NCI-H1436 (cell line): ENCODE data around the gene SSTR3.
"Not testable (repeated sequence)": the region's sequence is repeated elsewhere in the genome, so short reads cannot be mapped to it uniquely, and the experiment has no call there.

Experiments
- DNase-seq: peaks from one replicate; lab custom pipeline; 2025; lab: John Stamatoyannopoulos, UW

The SSTR3 gene

DNA sequence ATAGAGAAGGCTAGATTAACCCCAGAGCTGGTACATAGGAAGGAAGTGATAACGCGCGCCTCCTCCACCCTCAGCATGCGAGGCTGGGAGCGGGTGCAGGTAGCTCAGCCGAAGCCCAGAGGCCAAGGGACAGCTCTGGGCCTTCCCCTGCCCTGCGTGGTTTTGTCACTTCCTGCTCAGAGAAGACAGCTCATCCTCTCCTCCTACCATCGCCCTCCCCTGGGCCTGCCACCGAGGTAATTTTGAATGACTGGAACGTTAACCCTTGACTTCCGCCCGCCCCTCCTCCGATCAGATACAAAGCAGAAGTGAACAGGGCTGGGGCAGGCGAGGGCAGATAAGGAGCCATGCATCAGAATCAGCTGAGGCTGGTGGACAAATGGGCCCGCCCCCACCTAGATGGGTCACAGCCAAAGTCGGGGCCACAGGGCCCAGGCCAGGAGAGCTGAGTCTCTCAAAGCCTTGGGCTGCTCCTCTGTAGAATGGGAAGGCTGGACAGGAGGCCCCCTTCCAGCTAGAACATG is 30.2 kb upstream of the SSTR3 start:
- DNase-seq = no peak

DNA sequence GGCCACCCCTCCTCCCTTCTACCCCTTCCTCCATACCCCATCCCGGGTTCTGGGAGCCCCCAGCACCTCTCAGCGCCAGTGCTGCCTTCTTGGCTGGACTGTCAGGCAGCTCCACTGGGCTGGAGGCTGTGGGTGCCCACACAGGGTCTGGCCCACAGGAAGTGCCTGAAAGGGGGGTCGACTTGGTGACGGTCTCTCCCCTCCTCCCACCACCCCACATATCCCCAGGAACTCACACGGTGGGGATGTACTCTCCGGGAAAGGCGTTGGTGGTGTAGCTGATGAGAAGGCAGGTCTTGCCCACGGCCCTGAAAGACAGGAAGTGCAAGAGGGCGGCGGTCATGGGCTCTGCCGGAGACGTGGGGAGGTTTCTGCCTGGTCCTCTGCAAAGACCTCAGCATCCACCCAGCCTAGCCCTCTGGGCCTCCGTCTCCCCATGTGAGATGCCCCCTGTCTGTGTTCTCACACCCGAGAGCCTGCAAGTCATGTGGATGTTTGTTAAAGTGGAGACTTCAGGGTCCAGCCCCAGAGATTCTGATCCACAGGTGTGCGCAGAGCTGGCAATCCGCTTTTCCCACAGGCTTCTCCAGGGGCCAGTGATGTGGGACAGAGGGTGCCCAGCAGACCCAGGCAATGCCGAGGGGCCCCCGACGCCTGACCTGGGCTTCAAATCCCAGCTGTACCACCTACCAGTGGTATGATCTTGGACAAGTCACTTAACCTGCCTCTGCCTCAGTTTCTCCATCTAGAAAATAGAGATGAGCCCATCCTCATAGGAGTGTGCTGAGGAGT is 29.3 kb upstream of the SSTR3 start:
- DNase-seq = no peak

GRCh38 chr22:37240941-37241320 is 28.7 kb upstream of the SSTR3 start:
- no peak for DNase-seq

DNA sequence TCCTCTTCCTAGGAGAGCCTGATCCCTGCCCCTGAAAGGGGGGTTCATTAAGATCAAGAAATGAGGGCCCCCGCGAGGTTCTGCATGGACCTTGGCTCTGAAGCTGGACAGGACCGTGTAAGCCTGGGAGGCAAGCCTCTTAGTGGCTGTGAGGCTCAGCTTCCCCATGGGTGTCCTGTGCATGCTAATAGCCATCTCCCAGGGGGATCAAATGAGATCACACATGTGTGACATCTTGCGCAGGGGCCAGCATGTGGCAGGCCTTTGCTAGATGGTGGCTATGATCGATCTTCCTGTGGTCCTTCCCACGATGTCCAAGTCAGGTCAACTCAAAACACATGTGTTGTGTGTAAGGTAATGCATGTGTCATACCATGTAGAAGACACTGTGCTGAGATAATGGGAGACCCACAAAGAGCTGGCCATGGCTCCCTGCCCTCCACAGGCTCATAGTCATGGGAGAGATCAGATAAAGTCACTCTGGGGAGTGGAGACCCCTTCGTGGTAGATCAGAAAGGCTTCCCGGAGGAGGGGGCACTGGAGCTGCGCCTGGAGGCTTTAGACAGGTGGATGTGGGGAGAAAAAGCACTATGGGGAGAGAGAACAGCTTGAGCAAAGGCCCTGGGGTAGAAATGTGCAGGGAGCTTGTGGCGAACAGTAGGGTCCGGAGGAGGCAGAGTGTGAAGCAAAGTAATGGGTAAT is 28.1 kb upstream of the SSTR3 start:
- no peak for DNase-seq

DNA sequence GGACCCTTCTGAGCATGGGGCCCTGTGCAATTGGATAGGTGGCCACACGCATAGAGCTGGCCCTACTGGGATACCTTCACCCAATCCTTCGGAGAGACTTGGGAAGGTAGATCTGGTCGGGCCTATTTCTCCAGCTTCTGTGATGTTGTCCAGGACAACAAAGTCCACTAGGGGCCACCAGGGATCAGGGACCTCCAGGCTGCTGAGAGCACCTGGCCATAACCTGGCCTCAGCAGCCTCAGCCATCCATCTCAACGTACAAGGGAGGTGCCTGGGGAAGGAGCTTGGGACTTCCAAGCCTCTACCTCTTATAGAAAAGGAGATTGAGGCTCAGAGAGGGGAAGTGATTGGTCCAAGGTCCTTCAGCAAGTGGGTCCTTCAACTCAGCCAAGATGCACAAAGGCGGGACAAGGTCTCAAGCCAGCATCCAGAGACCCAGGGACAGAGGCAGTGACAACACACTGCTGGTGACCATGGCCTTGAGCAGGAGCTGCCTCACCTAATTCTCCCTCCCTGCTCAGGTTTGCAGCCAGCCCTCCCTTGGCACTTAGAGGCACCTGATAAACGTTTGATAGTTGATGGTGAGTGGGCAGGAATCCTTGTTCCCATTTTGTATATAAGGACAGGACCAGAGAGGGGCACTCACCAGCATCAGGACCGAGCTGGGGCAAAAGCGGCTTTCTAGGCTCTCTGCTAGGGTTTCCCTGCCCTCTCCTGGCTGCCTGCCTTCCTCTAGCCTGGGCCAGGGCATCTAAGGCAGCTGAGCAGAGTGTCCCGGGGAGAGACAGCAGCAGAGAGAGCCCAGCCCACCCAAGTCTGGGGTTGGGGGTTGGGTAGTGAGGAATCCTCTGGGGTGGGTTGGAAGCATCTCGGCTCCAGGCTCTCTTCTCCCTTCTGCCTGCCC is 27.3 kb upstream of the SSTR3 start:
- DNase-seq = no peak

- DNase-seq = no peak
These were observed 25.3 kb upstream of the SSTR3 start for GRCh38 chr22:37237371-37238268.

- no peak for DNase-seq
These were observed 23.8 kb upstream of the SSTR3 start for GRCh38 chr22:37235897-37236607.

GRCh38 chr22:37234736-37235711 is 22.7 kb upstream of the SSTR3 start:
- DNase-seq = no peak

GRCh38 chr22:37233751-37234631 is 21.7 kb upstream of the SSTR3 start:
- DNase-seq = no peak

DNA sequence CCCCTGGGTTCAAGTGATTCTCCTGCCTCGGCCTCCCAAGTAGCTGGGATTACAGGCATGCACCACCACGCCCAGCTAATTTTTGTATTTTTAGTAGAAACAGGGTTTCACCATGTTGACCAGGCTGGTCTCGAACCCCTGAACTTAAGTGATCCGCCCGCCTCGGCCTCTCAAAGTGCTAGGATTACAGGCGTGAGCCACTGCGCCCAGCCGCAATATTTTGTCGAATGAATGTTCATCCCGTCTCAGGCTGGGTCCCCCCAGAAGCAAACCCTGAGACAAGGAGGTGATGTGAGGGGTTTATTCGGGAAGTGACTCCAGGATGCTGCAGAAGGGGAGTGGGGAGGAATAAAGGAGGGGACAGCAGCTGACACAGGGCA is 21.1 kb upstream of the SSTR3 start:
- DNase-seq = not testable (repeated sequence)

DNA sequence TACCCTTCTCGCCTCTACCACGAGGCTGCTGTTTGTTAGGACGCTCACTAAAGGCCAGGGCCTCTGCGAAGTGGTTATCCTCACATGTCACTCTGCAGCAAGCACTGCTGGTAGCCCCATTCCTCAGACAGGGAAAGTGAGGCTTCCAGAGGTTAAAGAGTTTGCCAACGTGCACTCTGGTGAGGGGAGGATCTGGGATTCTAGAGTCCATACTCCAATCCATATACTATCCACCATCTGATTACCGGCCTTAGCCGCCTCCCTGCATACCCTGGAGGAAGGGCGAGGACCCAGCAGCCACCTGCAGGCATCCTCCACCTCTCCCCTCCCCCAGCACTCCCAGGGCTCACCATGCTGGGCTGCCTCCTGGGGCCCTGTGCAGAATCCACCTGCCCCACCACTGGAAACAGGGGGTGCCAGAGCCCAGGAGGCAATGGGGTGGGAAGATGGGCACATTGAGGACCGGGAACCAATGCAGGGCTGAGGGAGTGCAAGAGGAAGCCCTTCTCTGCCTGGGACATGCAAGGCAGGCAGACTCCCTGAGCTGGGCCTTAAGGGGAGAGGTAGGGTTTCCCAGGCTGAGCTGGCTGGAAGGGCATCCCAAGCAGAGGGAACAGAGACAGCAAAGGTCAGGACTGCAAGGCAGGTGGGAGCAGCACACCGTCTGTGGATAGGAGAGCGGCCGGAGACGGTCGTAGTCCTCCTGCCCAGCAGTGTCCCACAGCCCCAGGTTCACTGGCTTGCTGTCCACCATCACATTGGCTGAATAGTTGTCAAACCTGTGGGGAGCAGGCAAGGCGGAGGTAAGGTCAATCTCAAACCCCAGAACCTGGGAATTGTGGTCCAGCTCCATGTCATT is 20.1 kb upstream of the SSTR3 start:
- DNase-seq = no peak

DNA sequence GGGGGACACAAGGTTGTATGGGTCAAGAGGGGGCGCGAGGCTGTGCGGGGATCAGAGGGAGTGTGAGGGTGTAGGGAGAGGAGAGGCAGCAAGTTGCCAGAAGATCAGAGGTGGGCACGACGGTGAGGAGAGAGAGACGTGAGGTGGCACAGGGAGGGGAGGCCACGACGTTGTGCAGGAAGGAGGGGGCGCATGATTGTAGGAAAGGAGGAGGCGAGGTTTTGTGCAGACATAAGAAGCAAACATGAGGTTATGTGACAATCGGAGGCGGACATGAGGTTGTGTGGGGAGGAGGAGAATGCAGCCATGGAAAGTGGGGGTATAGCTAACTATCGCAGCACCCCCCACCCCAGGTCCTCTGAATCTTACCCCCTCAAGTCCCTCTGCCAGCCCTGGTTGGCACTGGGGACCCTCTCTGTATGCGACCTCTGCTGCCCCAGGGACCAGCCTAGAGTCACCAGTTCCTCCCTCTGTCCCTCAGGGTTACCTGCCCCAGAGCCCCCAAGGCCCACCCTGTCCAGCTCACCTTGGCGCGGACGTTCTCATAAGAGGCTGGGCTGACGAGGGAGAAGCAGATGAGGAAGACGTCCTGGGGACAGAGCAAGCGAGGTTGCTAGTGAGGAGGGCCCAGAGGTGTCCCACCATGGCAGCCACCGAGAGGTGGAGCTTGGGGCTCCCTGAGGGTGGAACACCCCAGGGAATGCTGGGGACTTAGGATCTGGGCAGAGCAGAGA is 19.3 kb upstream of the SSTR3 start:
- DNase-seq = no peak

DNA sequence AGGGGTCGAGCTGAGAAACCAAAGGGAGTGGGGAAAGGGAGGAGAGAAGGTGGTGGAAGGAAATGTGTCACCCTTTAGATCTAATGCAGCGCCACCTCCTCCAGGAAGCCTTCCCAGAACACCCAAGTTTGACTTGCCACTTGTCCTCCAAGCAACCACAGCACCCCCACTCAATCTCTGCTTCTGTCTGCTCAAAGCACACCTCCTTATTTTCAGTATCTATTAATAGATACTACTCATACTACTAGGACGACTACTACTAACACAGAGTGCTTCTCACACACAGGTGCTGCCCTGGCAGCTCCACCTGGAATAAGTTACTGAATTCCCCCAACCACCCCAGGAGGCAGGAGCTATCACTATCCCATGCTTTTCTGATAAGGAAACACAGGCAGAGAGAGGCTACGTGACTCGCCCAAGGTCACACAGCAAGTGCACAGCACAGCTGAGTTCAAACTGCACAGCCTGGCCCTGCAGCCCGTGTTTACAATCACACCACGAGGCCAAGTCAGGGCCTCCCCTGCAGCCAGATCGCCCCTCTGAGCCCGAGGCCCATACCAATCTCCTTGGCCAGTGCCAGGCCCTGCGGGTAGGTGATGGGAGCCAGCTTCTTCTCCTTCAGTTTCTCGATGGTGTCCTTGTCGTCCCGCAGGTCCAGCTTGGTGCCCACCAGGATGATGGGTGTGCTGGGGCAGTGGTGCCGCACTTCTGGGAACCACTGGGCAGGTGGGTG is 18.6 kb upstream of the SSTR3 start:
- no peak for DNase-seq

- no peak for DNase-seq
These were observed 17.8 kb upstream of the SSTR3 start for GRCh38 chr22:37229805-37230672.
